ENCODE measurements around the gene GPR141.

GPR141 gene

DNA sequence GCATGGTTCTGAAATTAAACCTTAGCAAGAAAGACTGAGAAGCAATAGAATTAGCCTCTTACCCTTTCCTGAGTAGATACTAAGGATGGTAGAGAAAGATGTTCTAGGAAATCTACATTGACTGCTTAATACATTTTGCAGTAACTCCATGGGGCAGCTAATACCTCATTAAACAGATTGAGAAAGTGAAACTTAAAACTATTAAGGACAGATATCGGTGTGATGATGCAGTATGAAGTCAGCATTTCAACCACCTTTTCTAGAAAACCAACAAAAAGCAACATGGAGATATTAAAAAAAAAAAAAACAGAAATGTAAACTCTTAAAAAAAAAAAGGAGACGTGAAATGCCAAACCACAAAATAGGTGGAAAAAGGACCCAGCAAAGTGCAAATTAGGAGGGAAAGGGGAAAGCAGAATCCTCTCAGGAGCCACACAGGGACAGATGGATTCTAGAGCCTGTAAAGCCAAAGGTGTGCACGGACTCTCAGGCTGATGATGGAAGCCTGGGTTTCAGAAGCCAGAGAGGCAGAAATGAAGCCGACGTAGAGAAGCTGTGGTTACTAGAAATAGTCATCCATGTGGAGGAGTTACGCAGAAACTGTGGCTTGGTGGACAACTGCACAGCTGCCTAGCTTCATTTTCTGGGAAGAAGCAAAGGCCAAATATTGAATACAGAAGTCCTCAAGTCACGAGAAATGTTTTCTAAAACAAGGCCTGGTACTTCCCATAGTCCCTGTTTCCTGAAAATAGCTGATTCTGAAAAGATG, 38.1 kb upstream of the GPR141 start:
- Histone ChIP-seq H3K27me3 (ENCODE audit: low read depth, low read length) (no peaks in the 10 kb centered on the region), H3K4me3 (ENCODE audit: low read length) (peak overlapping the region; percentile 57), H3K36me3 (replicated peaks; ENCODE audit: low read depth, low read length) (no peaks in the 10 kb centered on the region), H3K4me2 (ENCODE audit: low read length) (peak overlapping the region; percentile 85), H2AFZ (ENCODE audit: low read depth, low read length) (peak overlapping the region; percentile 66), H3K9me3 (ENCODE audit: insufficient read depth, low read length) (no peaks in the 10 kb centered on the region), H3K79me2 (ENCODE audit: low read length) (no peaks in the 10 kb centered on the region), H3K27ac (ENCODE audit: low read length) (no peak overlapping the region), H3K4me1 (ENCODE audit: low read length) (peaks cover 9% of the 10 kb centered on the region), H4K20me1 (ENCODE audit: insufficient read depth, low read length) (no peaks in the 10 kb centered on the region), H3K9ac (ENCODE audit: low read length) (no peak overlapping the region)
- no peak for TF ChIP-seq EZH2phosphoT487 (IDR thresholded peaks at IDR 0.05; ENCODE audit: low read depth)
- TF ChIP-seq, protein P1, sequence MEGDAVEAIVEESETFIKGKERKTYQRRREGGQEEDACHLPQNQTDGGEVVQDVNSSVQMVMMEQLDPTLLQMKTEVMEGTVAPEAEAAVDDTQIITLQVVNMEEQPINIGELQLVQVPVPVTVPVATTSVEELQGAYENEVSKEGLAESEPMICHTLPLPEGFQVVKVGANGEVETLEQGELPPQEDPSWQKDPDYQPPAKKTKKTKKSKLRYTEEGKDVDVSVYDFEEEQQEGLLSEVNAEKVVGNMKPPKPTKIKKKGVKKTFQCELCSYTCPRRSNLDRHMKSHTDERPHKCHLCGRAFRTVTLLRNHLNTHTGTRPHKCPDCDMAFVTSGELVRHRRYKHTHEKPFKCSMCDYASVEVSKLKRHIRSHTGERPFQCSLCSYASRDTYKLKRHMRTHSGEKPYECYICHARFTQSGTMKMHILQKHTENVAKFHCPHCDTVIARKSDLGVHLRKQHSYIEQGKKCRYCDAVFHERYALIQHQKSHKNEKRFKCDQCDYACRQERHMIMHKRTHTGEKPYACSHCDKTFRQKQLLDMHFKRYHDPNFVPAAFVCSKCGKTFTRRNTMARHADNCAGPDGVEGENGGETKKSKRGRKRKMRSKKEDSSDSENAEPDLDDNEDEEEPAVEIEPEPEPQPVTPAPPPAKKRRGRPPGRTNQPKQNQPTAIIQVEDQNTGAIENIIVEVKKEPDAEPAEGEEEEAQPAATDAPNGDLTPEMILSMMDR (IDR thresholded peaks at IDR 0.05; ENCODE audit: low read depth, low read length): no peak

DNA sequence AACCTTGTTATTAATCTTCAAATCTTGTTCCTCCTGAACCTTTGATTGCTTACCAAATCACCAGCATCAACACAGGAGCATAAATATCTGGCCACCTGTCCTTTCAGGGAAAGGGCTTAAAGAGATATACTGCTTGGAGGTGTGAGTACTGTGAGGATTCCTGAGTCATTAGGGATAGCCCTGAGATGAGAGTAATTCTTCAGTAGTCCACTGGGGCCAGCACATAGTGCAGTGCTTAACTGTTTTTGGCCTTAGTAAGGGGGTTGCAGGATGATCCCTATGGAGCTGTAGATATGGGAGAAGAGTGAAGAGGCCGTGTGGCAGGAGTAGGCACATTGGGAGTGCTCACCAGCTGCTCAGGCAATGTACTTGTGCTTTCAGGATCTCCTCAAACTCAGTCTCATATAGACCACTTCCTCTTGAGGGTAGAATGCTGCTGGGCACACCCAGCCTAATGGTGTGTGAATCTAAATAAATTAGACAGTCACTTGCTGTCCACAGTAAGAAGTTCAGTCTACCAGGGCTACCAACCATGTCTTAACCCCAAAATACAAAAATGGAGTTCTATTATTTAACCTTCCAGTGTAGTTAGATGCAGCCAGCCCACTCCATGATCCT, 26.5 kb upstream of the GPR141 start:
- TF ChIP-seq, protein P1 (IDR thresholded peaks at IDR 0.05; ENCODE audit: low read depth, low read length): no peak
- TF ChIP-seq EZH2phosphoT487 (IDR thresholded peaks at IDR 0.05; ENCODE audit: low read depth): no peak
- Histone ChIP-seq H4K20me1 (ENCODE audit: insufficient read depth, low read length) (no peaks in the 10 kb centered on the region), H3K4me2 (ENCODE audit: low read length) (no peak overlapping the region), H3K27ac (ENCODE audit: low read length) (no peak overlapping the region), H2AFZ (ENCODE audit: low read depth, low read length) (no peak overlapping the region), H3K4me3 (ENCODE audit: low read length) (no peak overlapping the region), H3K27me3 (ENCODE audit: low read depth, low read length) (peaks cover 29% of the 10 kb centered on the region), H3K36me3 (replicated peaks; ENCODE audit: low read depth, low read length) (no peaks in the 10 kb centered on the region), H3K9ac (ENCODE audit: low read length) (no peak overlapping the region), H3K9me3 (ENCODE audit: insufficient read depth, low read length) (no peaks in the 10 kb centered on the region), H3K79me2 (ENCODE audit: low read length) (no peaks in the 10 kb centered on the region), H3K4me1 (ENCODE audit: low read length) (peaks cover 8% of the 10 kb centered on the region)

DNA sequence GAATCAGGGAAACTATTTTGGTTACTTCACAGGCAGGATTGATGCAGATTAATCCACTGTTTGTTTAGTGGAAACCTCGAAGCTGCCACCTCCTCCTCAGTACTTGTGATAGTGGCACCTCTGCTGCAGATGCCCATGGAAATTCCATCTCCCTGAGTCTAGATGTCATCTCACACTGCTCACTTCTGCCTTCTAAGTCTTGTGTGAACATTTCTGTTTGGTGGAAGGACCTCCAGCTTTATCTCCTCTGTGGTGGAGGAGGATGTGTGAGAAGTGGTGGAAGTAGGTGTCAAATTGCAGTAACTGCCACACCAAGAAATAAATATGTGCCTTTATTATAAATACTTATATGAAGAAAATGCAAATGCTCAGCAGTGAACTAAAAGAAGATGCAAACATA, 25.8 kb upstream of the GPR141 start:
- Histone ChIP-seq H3K27me3 (ENCODE audit: low read depth, low read length) (peaks cover 29% of the 10 kb centered on the region), H3K36me3 (replicated peaks; ENCODE audit: low read depth, low read length) (no peaks in the 10 kb centered on the region), H3K4me3 (ENCODE audit: low read length) (no peak overlapping the region), H3K27ac (ENCODE audit: low read length) (no peak overlapping the region), H3K4me2 (ENCODE audit: low read length) (no peak overlapping the region), H3K9me3 (ENCODE audit: insufficient read depth, low read length) (no peaks in the 10 kb centered on the region), H4K20me1 (ENCODE audit: insufficient read depth, low read length) (no peaks in the 10 kb centered on the region), H3K4me1 (ENCODE audit: low read length) (peaks cover 8% of the 10 kb centered on the region), H2AFZ (ENCODE audit: low read depth, low read length) (no peak overlapping the region), H3K79me2 (ENCODE audit: low read length) (no peaks in the 10 kb centered on the region), H3K9ac (ENCODE audit: low read length) (no peak overlapping the region)
- TF ChIP-seq, protein P1 (IDR thresholded peaks at IDR 0.05; ENCODE audit: low read depth, low read length): no peak
- TF ChIP-seq EZH2phosphoT487 (IDR thresholded peaks at IDR 0.05; ENCODE audit: low read depth): no peak

DNA sequence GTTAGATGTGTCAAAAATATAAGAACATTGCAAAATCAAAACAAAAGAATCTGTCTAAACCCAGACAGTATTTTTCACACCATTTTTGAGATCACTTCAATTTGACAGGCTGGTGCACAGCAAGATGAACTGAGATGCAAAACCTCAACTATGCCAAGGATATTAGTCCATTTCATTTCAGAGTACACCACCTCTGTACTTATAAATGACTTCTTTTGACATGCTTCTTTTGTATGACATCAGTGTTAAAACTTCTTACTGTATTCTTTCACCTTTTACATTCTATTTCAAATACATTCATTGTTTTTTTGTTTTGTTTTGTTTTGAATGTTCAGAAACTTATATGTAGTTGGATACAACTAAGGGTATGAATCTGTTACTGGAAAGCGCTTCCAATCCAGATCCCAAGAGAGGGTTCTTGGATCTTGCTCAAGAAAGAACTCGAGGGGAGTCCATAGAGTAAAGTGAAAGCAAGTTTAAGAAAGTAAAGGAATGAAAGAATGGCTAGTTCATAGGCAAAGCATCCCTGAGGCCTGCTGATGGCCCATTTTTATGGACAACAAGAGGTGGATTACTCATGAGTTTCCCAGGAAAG, 23.5 kb upstream of the GPR141 start:
- Histone ChIP-seq H3K9me3 (ENCODE audit: insufficient read depth, low read length) (no peaks in the 10 kb centered on the region), H3K27ac (ENCODE audit: low read length) (no peak overlapping the region), H3K9ac (ENCODE audit: low read length) (no peak overlapping the region), H2AFZ (ENCODE audit: low read depth, low read length) (no peak overlapping the region), H3K4me2 (ENCODE audit: low read length) (no peak overlapping the region), H3K27me3 (ENCODE audit: low read depth, low read length) (peaks cover 35% of the 10 kb centered on the region), H3K4me1 (ENCODE audit: low read length) (peaks cover 15% of the 10 kb centered on the region), H3K4me3 (ENCODE audit: low read length) (no peak overlapping the region), H3K36me3 (replicated peaks; ENCODE audit: low read depth, low read length) (no peaks in the 10 kb centered on the region), H3K79me2 (ENCODE audit: low read length) (no peaks in the 10 kb centered on the region), H4K20me1 (ENCODE audit: insufficient read depth, low read length) (no peaks in the 10 kb centered on the region)
- TF ChIP-seq, protein P1 (IDR thresholded peaks at IDR 0.05; ENCODE audit: low read depth, low read length): no peak
- TF ChIP-seq EZH2phosphoT487 (IDR thresholded peaks at IDR 0.05; ENCODE audit: low read depth): no peak
